HCT116 (cell line): ENCODE measurements around the gene ALDH4A1. TPM values are rescaled to one million over a fixed set of nuclear protein-coding genes. Genes with fewer than 3 reads are reported as not detected.

Source experiments
- ATAC-seq: fragments of 200-7000 bp; cut with Tn5 transposase; 2 replicates; pipeline ENCODE4 v1.9.1; 2020; ENCODE audit warnings: mild to moderate bottlenecking, moderate library complexity
- BruUV-seq: library from RNA; stranded (reverse); fragments of 400-500 nt; replicated peaks from 2 replicates; lab custom pipeline; 2021; lab: Mats Ljungman, UMichigan
- CTCF ChIA-PET: fragments of 300-600 bp; sonication (Branson Sonifier 250); formaldehyde crosslinking; loops from one replicate; lab custom pipeline; 2021; ENCODE audit warnings: antibody characterized with exemption; lab: Charles Lee
- POLR2A ChIA-PET: fragments of 300-600, 350-600 bp; sonication (Branson Sonifier 250); formaldehyde crosslinking; loops from one replicate; lab custom pipeline; 2021; ENCODE audit warnings: antibody characterized with exemption; lab: Charles Lee
- RAD21 ChIA-PET, 2 experiments: fragments of 300-600 bp; sonication (Branson Sonifier 250); formaldehyde crosslinking; loops; one replicate each; lab custom pipeline; 2023; ENCODE audit warnings: low total read pairs in 2 of 2; ENCODE audit not compliant: uncharacterized antibody in 2 of 2, unreplicated experiment in 2 of 2, low non-redundant PET in 1 of 2; lab: Charles Lee
- DNase-seq: peaks from one replicate; pipeline ENCODE4 v3.0.0-alpha.2; 2010; ENCODE audit warnings: low read depth, low spot score
- H2AFZ ChIP-seq: fragments of 200-600 bp; shearing (Covaris generic), sonication (generic); 2 replicates; pipeline ENCODE4 v1.6.1; 2017; ENCODE audit warnings: low read depth, mixed run types, mixed read lengths, antibody characterized with exemption, low read length; ENCODE audit not compliant: poor library complexity, severe bottlenecking
- H3K27ac ChIP-seq: 2 replicates; pipeline ENCODE4 v1.5.1; 2012; ENCODE audit warnings: low read depth, low read length
- H3K27me3 ChIP-seq: fragments of 200-600 bp; sonication (generic); 2 replicates; pipeline ENCODE4 v1.6.1; 2016; ENCODE audit warnings: mixed run types, low read length, mixed read lengths; ENCODE audit not compliant: insufficient read depth
- H3K36me3 ChIP-seq, 2 experiments: fragments of 200-500 bp in 1 of 2; fragments of 200-600 bp in 1 of 2; sonication (Bioruptor generic) in 1 of 2; sonication (generic) in 1 of 2; 2 replicates each; pipeline versions ENCODE4 v1.5.1 to v1.6.1; 2014 to 2016; ENCODE audit warnings: low read length in 2 of 2, inconsistent platforms in 1 of 2, mixed read lengths in 1 of 2, mixed run types in 1 of 2; ENCODE audit not compliant: insufficient read depth in 2 of 2, control insufficient read depth in 1 of 2
- H3K4me1 ChIP-seq, 2 experiments: fragments of 200-600 bp in 1 of 2; sonication (generic) in 1 of 2; 2 replicates each; pipeline versions ENCODE4 v1.5.1 to v1.6.1; 2012 to 2017; ENCODE audit warnings: low read length in 2 of 2, inconsistent platforms in 1 of 2, mild to moderate bottlenecking in 1 of 2, mixed read lengths in 1 of 2, mixed run types in 1 of 2, moderate library complexity in 1 of 2; ENCODE audit not compliant: insufficient read depth in 2 of 2, control insufficient read depth in 1 of 2
- H3K4me2 ChIP-seq: fragments of 200-600 bp; sonication (generic); 2 replicates; pipeline ENCODE4 v1.6.1; 2017; ENCODE audit warnings: mixed run types, low read length, mixed read lengths
- H3K4me3 ChIP-seq, 2 experiments: fragments of 200-600 bp in 1 of 2; sonication (generic) in 1 of 2; replicated peaks in 1 of 2; 2 replicates each; pipeline ENCODE4 v1.5.1; 2011 to 2016; ENCODE audit warnings: low read length in 2 of 2, control low read depth in 1 of 2, low read depth in 1 of 2, mild to moderate bottlenecking in 1 of 2, mixed read lengths in 1 of 2, mixed run types in 1 of 2
- H3K79me2 ChIP-seq: fragments of 200-600 bp; sonication (generic); 2 replicates; pipeline ENCODE4 v1.6.1; 2017; ENCODE audit warnings: mild to moderate bottlenecking, mixed run types, low read length, moderate library complexity, mixed read lengths; ENCODE audit not compliant: insufficient read depth
- H3K9ac ChIP-seq: fragments of 200-600 bp; sonication (generic); 2 replicates; pipeline ENCODE4 v1.6.1; 2016; ENCODE audit warnings: low read length, mixed read lengths
- H3K9me2 ChIP-seq: fragments of 200-600 bp; sonication (generic), shearing (Covaris generic); 2 replicates; pipeline ENCODE4 v1.6.1; 2017; ENCODE audit warnings: mixed run types, mild to moderate bottlenecking, moderate library complexity; ENCODE audit not compliant: insufficient read depth
- H3K9me3 ChIP-seq, 2 experiments: fragments of 200-500 bp in 1 of 2; fragments of 200-600 bp in 1 of 2; sonication (Bioruptor generic) in 1 of 2; sonication (generic) in 1 of 2; 2 replicates each; pipeline ENCODE4 v1.6.1; 2014 to 2017; ENCODE audit warnings: low read length in 2 of 2, mixed read lengths in 2 of 2, inconsistent platforms in 1 of 2, low read depth in 1 of 2, mild to moderate bottlenecking in 1 of 2, mixed run types in 1 of 2, moderate library complexity in 1 of 2; ENCODE audit not compliant: control insufficient read depth in 1 of 2, insufficient read depth in 1 of 2
- H4K20me1 ChIP-seq: fragments of 200-600 bp; sonication (generic), shearing (Covaris generic); 2 replicates; pipeline ENCODE4 v1.6.1; 2017; ENCODE audit warnings: mixed run types, mild to moderate bottlenecking, moderate library complexity; ENCODE audit not compliant: insufficient read depth
- CBX3 ChIP-seq: IDR thresholded peaks from 2 replicates; pipeline ENCODE4 v1.6.1; 2012; ENCODE audit warnings: low read depth
- CEBPB ChIP-seq: IDR thresholded peaks from 2 replicates; pipeline ENCODE4 v1.6.1; 2012; ENCODE audit warnings: low read depth
- EGR1 ChIP-seq: IDR thresholded peaks from 2 replicates; pipeline ENCODE4 v1.6.1; 2012; ENCODE audit warnings: low read depth
- ELF1 ChIP-seq: IDR thresholded peaks from 2 replicates; pipeline ENCODE4 v1.6.1; 2012; ENCODE audit warnings: low read depth, borderline replicate concordance
- EZH2phosphoT487 ChIP-seq: fragments of 200-600 bp; IDR thresholded peaks from 2 replicates; pipeline ENCODE4 v1.6.1; 2018; ENCODE audit warnings: antibody characterized with exemption, borderline replicate concordance
- FOSL1 ChIP-seq: IDR thresholded peaks from 2 replicates; pipeline ENCODE4 v1.6.1; 2012; ENCODE audit warnings: low read depth
- JUND ChIP-seq: IDR thresholded peaks from 2 replicates; pipeline ENCODE4 v1.6.1; 2012
- POLR2A ChIP-seq: IDR thresholded peaks from 2 replicates; pipeline ENCODE4 v1.7.0; 2011; ENCODE audit warnings: borderline replicate concordance; ENCODE audit not compliant: insufficient read depth, insufficient read length; ENCODE audit errors: extremely low read depth
- POLR2AphosphoS5 ChIP-seq: IDR thresholded peaks from 2 replicates; pipeline ENCODE4 v1.6.1; 2011; ENCODE audit warnings: mild to moderate bottlenecking, low read depth, low read length, moderate library complexity
- RAD21 ChIP-seq: IDR thresholded peaks from 2 replicates; pipeline ENCODE4 v1.6.1; 2012; ENCODE audit warnings: low read depth, mild to moderate bottlenecking
- SIN3A ChIP-seq: IDR thresholded peaks from 2 replicates; pipeline ENCODE4 v1.6.1; 2012; ENCODE audit warnings: low read depth
- SP1 ChIP-seq: IDR thresholded peaks from 2 replicates; pipeline ENCODE4 v1.6.1; 2012; ENCODE audit warnings: low read depth
- YY1 ChIP-seq: IDR thresholded peaks from 2 replicates; pipeline ENCODE4 v1.6.1; 2011; ENCODE audit warnings: low read length, low read depth, moderate library complexity, mild to moderate bottlenecking; ENCODE audit not compliant: insufficient replicate concordance; ENCODE audit errors: extremely low read depth
- ZFX ChIP-seq: fragments of 450-650 bp; IDR thresholded peaks from 2 replicates; pipeline ENCODE4 v1.6.1; 2017
- ZNF274 ChIP-seq: fragments of 200-500 bp; sonication (Bioruptor generic); IDR thresholded peaks from 2 replicates; pipeline ENCODE4 v1.6.1; 2014; ENCODE audit warnings: mild to moderate bottlenecking, low read depth, low read length, inconsistent platforms
- intact Hi-C: fragments of 100-400 bp; cut with micrococcal nuclease; formaldehyde crosslinking; loops from 2 replicates; pipeline ENCODE4 v1.10.0; 2022
- total RNA-seq: library from RNA; stranded (reverse); gene quantifications from one replicate; pipeline ENCODE4 v1.2.1, GENCODE V29; 2021; ENCODE audit not compliant: unreplicated experiment
- TF ChIP-seq, protein P1 (sequence below): IDR thresholded peaks from 2 replicates; pipeline ENCODE4 v1.6.1; 2011; ENCODE audit warnings: mild to moderate bottlenecking, low read length, moderate library complexity; ENCODE audit not compliant: insufficient replicate concordance; ENCODE audit errors: extremely low read depth
- TF ChIP-seq, protein P2 (sequence below): IDR thresholded peaks from 2 replicates; pipeline ENCODE4 v1.6.1; 2012
- TF ChIP-seq, protein P3 (sequence below), 3 experiments: fragments of 200-600 bp in 1 of 3; sonication (generic) in 1 of 3; IDR thresholded peaks in 2 of 3; conservative IDR thresholded peaks in 1 of 3; 2 replicates each; pipeline ENCODE4 v1.5.1; 2012 to 2017; ENCODE audit warnings: low read depth in 2 of 3, low read length in 2 of 3, antibody characterized with exemption in 1 of 3, borderline replicate concordance in 1 of 3, control low read depth in 1 of 3, mild to moderate bottlenecking in 1 of 3, mixed read lengths in 1 of 3, mixed run types in 1 of 3, moderate library complexity in 1 of 3; ENCODE audit not compliant: insufficient read depth in 1 of 3
- TF ChIP-seq, protein P4 (sequence below): IDR thresholded peaks from 2 replicates; pipeline ENCODE4 v1.6.1; 2012; ENCODE audit warnings: low read depth

ALDH4A1 gene
- total RNA-seq, 1 experiment from 2014 or later, result 12.6 TPM

DNA sequence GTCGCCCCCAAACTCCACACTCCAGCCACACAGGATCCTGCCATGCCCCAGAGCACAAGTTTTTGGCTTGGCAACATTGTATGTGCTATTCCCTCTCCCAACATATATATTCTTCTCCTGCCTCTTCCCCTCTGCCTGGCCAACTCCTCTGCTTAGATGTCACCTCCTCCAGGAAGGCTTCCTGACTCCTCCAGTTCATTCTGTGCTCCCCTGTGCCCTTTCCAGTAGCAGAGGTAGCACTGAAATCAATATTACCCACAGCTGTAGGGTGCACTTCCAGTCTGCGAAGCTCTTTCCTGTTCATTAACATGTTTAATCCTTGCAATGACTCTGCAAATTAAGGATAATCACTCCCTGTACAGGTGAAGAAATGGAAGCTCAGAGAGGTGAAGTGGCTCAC lies 21.2 kb downstream of the ALDH4A1 start:
- intact Hi-C loops, result loop anchor here (5.0 kb wide), 1 partner anchor 361 kb away; no protein-coding TSS in a partner anchor
- Histone ChIP-seq H3K36me3 (no peaks in the 10 kb centered on the region), H3K9me2 (no peaks in the 10 kb centered on the region), H3K27ac (no peak overlapping the region), H3K4me2 (no peak overlapping the region), H3K4me3 (no peak overlapping the region), H2AFZ (no peak overlapping the region), H4K20me1 (no peaks in the 10 kb centered on the region), H3K4me1 (peaks cover 0 to 2% of the 10 kb centered on the region in 2 experiments; a peak in 1 of 4 replicates), H3K9me3 (no peaks in the 10 kb centered on the region), H3K9ac (no peak overlapping the region)
- ChIA-PET CTCF (no interaction called here), POLR2A (no interaction called here), RAD21 (no interaction called here)
- no TSS peak for BruUV-seq
- TF ChIP-seq EGR1, result no peak
- no peak for TF ChIP-seq CEBPB
- no peak for TF ChIP-seq YY1
- no peak for TF ChIP-seq ZFX
- no peak for TF ChIP-seq ZNF274
- TF ChIP-seq, protein P1, sequence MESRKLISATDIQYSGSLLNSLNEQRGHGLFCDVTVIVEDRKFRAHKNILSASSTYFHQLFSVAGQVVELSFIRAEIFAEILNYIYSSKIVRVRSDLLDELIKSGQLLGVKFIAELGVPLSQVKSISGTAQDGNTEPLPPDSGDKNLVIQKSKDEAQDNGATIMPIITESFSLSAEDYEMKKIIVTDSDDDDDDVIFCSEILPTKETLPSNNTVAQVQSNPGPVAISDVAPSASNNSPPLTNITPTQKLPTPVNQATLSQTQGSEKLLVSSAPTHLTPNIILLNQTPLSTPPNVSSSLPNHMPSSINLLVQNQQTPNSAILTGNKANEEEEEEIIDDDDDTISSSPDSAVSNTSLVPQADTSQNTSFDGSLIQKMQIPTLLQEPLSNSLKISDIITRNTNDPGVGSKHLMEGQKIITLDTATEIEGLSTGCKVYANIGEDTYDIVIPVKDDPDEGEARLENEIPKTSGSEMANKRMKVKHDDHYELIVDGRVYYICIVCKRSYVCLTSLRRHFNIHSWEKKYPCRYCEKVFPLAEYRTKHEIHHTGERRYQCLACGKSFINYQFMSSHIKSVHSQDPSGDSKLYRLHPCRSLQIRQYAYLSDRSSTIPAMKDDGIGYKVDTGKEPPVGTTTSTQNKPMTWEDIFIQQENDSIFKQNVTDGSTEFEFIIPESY, result no peak
- TF ChIP-seq EZH2phosphoT487, result no peak
- TF ChIP-seq SP1, result no peak
- no peak for TF ChIP-seq SIN3A
- TF ChIP-seq, protein P2, sequence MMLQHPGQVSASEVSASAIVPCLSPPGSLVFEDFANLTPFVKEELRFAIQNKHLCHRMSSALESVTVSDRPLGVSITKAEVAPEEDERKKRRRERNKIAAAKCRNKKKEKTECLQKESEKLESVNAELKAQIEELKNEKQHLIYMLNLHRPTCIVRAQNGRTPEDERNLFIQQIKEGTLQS, result no peak
- no peak for TF ChIP-seq FOSL1
- TF ChIP-seq JUND, result no peak
- no peak for TF ChIP-seq ELF1
- TF ChIP-seq, protein P3, sequence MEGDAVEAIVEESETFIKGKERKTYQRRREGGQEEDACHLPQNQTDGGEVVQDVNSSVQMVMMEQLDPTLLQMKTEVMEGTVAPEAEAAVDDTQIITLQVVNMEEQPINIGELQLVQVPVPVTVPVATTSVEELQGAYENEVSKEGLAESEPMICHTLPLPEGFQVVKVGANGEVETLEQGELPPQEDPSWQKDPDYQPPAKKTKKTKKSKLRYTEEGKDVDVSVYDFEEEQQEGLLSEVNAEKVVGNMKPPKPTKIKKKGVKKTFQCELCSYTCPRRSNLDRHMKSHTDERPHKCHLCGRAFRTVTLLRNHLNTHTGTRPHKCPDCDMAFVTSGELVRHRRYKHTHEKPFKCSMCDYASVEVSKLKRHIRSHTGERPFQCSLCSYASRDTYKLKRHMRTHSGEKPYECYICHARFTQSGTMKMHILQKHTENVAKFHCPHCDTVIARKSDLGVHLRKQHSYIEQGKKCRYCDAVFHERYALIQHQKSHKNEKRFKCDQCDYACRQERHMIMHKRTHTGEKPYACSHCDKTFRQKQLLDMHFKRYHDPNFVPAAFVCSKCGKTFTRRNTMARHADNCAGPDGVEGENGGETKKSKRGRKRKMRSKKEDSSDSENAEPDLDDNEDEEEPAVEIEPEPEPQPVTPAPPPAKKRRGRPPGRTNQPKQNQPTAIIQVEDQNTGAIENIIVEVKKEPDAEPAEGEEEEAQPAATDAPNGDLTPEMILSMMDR (IDR thresholded peaks at IDR 0.05 in 2 of 3, conservative IDR thresholded peaks at IDR 0.05 in 1 of 3; ENCODE audit: borderline replicate concordance in 1 of 3, insufficient read depth in 1 of 3, low read depth in 2 of 3, low read length in 2 of 3), result no peak
- no peak for TF ChIP-seq RAD21
- TF ChIP-seq POLR2AphosphoS5, result no peak
- TF ChIP-seq POLR2A, result no peak
- TF ChIP-seq, protein P4, sequence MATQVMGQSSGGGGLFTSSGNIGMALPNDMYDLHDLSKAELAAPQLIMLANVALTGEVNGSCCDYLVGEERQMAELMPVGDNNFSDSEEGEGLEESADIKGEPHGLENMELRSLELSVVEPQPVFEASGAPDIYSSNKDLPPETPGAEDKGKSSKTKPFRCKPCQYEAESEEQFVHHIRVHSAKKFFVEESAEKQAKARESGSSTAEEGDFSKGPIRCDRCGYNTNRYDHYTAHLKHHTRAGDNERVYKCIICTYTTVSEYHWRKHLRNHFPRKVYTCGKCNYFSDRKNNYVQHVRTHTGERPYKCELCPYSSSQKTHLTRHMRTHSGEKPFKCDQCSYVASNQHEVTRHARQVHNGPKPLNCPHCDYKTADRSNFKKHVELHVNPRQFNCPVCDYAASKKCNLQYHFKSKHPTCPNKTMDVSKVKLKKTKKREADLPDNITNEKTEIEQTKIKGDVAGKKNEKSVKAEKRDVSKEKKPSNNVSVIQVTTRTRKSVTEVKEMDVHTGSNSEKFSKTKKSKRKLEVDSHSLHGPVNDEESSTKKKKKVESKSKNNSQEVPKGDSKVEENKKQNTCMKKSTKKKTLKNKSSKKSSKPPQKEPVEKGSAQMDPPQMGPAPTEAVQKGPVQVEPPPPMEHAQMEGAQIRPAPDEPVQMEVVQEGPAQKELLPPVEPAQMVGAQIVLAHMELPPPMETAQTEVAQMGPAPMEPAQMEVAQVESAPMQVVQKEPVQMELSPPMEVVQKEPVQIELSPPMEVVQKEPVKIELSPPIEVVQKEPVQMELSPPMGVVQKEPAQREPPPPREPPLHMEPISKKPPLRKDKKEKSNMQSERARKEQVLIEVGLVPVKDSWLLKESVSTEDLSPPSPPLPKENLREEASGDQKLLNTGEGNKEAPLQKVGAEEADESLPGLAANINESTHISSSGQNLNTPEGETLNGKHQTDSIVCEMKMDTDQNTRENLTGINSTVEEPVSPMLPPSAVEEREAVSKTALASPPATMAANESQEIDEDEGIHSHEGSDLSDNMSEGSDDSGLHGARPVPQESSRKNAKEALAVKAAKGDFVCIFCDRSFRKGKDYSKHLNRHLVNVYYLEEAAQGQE, result no peak
- no peak for TF ChIP-seq CBX3
- TF ChIP-seq, all 23 proteins: peak for 0
- Histone ChIP-seq H3K79me2 (no peaks in the 10 kb centered on the region), H3K27me3 (no peaks in the 10 kb centered on the region)
- DNase-seq, result no peak
- ATAC-seq, result no peak
